Mononuclear cell (primary cell): ENCODE measurements around the gene TOP3B. TPM values are rescaled to one million over a fixed set of nuclear protein-coding genes. Genes with fewer than 3 reads are reported as not detected.

Source experiments
- H3K27me3 ChIP-seq: 2 replicates; pipeline ENCODE4 v1.6.0; 2011; ENCODE audit warnings: low read length, control low read depth; ENCODE audit not compliant: insufficient read depth
- H3K4me1 ChIP-seq: 2 replicates; pipeline ENCODE4 v1.5.1; 2011; ENCODE audit warnings: mild to moderate bottlenecking, low read length, control low read depth; ENCODE audit not compliant: insufficient read depth
- H3K4me3 ChIP-seq: 2 replicates; pipeline ENCODE4 v1.5.1; 2011; ENCODE audit warnings: mild to moderate bottlenecking, low read length, moderate library complexity
- H3K9me3 ChIP-seq: 2 replicates; pipeline ENCODE4 v1.5.1; 2011; ENCODE audit warnings: low read depth, mild to moderate bottlenecking, control low read depth, low read length
- total RNA-seq: library from RNA; depleted of rRNA; stranded (reverse); fragments of >200 nt; gene quantifications from one replicate; pipeline ENCODE4 v1.2.3, GENCODE V29; 2012

TOP3B gene
- total RNA-seq, 1 donor = 34.8 TPM

- no peaks in the 10 kb centered on the region for H3K27me3 ChIP-seq
- no peak overlapping the region for H3K4me3 ChIP-seq
- H3K9me3 ChIP-seq = no peaks in the 10 kb centered on the region
- no peaks in the 10 kb centered on the region for H3K4me1 ChIP-seq
These were observed 7.3 kb downstream of the TOP3B start for GRCh38 chr22:21975273-21975672.

- Histone ChIP-seq H3K4me3 (no peak overlapping the region), H3K4me1 (no peaks in the 10 kb centered on the region), H3K27me3 (no peaks in the 10 kb centered on the region), H3K9me3 (no peaks in the 10 kb centered on the region)
These were observed 8.4 kb downstream of the TOP3B start for GRCh38 chr22:21974058-21974649.

- no peaks in the 10 kb centered on the region for H3K9me3 ChIP-seq
These were observed 9.8 kb downstream of the TOP3B start for GRCh38 chr22:21972806-21973205.

DNA sequence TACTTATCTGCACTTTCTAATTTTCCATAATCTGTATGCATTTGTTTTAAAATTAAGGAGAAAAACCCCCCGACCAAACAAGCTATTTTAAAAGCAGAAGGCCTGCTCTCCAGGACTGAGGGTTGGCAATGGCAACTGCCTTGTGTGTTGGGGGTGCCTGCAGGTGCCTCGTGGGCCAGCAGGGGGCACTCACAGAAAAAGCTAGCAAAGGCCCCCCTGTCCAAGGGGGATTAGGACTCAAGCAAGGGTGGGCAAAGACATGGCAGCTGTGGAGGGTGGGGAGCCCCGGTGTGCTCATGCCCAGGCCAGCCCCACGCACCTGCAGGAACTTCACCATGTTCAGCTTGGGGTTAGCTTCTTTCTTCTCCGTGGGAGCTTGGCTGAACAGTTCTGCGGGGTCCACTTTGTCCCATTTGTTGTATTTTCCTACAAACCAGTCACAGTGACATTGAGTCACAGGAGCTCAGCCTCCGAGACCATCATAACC is 10.3 kb downstream of the TOP3B start:
- Histone ChIP-seq H3K9me3 (no peaks in the 10 kb centered on the region), H3K4me1 (no peaks in the 10 kb centered on the region), H3K4me3 (no peak overlapping the region), H3K27me3 (no peaks in the 10 kb centered on the region)

More at GRCh38 chr22:21972806-21973205, 9.8 kb downstream of the TOP3B start:
- Histone ChIP-seq H3K27me3 (no peaks in the 10 kb centered on the region), H3K4me1 (no peaks in the 10 kb centered on the region), H3K4me3 (no peak overlapping the region)

DNA sequence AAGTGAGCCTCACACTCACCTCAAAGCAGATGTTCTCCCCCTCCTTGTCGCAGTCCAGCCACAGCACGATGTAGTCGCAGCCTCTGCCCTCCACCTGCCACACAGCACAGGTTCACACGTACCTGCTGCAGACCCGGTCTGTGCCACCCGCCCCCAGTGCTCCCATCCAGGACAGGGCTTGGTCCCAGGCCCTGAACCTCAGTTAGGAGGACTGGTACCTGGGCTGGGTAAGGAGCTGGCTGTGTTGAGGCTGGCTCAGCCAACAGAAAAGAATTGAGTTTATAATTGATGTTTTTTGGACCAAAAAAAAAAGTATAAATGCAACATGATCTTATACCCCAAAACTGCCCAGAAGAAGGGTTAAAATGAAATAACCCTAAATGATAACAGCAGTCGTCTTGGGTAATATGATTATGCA is 10.7 kb downstream of the TOP3B start:
- Histone ChIP-seq H3K4me1 (no peaks in the 10 kb centered on the region), H3K9me3 (no peaks in the 10 kb centered on the region), H3K4me3 (no peak overlapping the region), H3K27me3 (no peaks in the 10 kb centered on the region)

- Histone ChIP-seq H3K27me3 (no peaks in the 10 kb centered on the region), H3K9me3 (no peaks in the 10 kb centered on the region), H3K4me3 (no peak overlapping the region), H3K4me1 (no peaks in the 10 kb centered on the region)
These were observed 11.6 kb downstream of the TOP3B start for GRCh38 chr22:21970800-21971617.

GRCh38 chr22:21970037-21970799 is 12.4 kb downstream of the TOP3B start:
- Histone ChIP-seq H3K9me3 (no peaks in the 10 kb centered on the region), H3K4me1 (no peaks in the 10 kb centered on the region), H3K27me3 (no peaks in the 10 kb centered on the region), H3K4me3 (no peak overlapping the region)

GRCh38 chr22:21968452-21969129 is 14.0 kb downstream of the TOP3B start:
- Histone ChIP-seq H3K27me3 (no peaks in the 10 kb centered on the region), H3K4me3 (no peak overlapping the region), H3K4me1 (no peaks in the 10 kb centered on the region)

GRCh38 chr22:21967693-21968271 is 14.8 kb downstream of the TOP3B start:
- Histone ChIP-seq H3K9me3 (no peaks in the 10 kb centered on the region), H3K27me3 (no peaks in the 10 kb centered on the region), H3K4me1 (no peaks in the 10 kb centered on the region), H3K4me3 (no peak overlapping the region)

More at GRCh38 chr22:21968452-21969129, 14.0 kb downstream of the TOP3B start:
- no peaks in the 10 kb centered on the region for H3K9me3 ChIP-seq

- Histone ChIP-seq H3K9me3 (no peaks in the 10 kb centered on the region), H3K4me3 (no peak overlapping the region), H3K4me1 (no peaks in the 10 kb centered on the region), H3K27me3 (no peaks in the 10 kb centered on the region)
These were observed 15.7 kb downstream of the TOP3B start for GRCh38 chr22:21966643-21967516.

- H3K4me1 ChIP-seq = no peaks in the 10 kb centered on the region
These were observed 16.8 kb downstream of the TOP3B start for GRCh38 chr22:21965762-21966288.

DNA sequence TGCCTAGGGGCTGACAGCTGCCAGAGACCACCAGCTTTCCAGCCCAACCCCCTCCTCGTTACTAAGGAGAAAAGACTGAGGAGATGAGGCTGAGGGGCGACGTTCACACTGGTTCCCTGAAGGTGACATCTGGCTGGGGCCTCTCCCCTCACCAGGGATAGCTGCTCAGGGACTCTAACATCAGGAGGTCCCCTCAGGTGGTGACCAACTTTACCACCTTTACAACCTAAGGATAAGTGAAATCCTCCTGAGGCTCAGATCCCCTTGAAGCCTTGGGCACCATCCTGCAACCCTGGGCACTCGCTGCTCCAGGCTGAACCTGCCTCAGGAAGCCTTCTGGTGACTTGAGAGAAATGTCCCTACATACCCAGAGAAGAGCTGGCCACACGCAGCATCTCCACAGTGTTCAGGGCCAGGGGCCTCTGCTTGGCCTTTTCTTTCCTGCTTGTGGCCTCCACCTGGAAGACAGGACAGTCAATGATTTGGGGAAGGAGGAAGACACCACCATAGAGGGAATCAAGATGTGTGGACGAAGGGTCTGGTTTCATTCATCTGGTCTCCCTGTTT is 17.6 kb downstream of the TOP3B start:
- no peaks in the 10 kb centered on the region for H3K4me1 ChIP-seq
- no peaks in the 10 kb centered on the region for H3K9me3 ChIP-seq
- H3K27me3 ChIP-seq = no peaks in the 10 kb centered on the region
- H3K4me3 ChIP-seq = no peak overlapping the region

More at GRCh38 chr22:21965762-21966288, 16.8 kb downstream of the TOP3B start:
- H3K9me3 ChIP-seq = no peaks in the 10 kb centered on the region
- H3K4me3 ChIP-seq = no peak overlapping the region
- no peaks in the 10 kb centered on the region for H3K27me3 ChIP-seq

GRCh38 chr22:21964234-21964633 is 18.4 kb downstream of the TOP3B start:
- H3K4me1 ChIP-seq = no peaks in the 10 kb centered on the region
- H3K4me3 ChIP-seq = no peak overlapping the region
- H3K27me3 ChIP-seq = no peaks in the 10 kb centered on the region
- H3K9me3 ChIP-seq = no peaks in the 10 kb centered on the region
